Progenitor cell of endocrine pancreas (in vitro differentiated cells): ENCODE measurements around the gene EIF2B1. TPM values are rescaled to one million over a fixed set of nuclear protein-coding genes. Genes with fewer than 3 reads are reported as not detected.
A peak's percentile ranks its signal among the peaks of the same experiment; 100 is the strongest.
"Not testable (repeated sequence)": the region's sequence is repeated elsewhere in the genome, so short reads cannot be mapped to it uniquely, and the experiment has no call there.

Experiments used
- DNase-seq: peaks from one replicate; pipeline ENCODE4 v3.0.0; 2021; ENCODE audit warnings: low spot score; ENCODE audit not compliant: unreplicated experiment
- H3K27ac Mint-ChIP-seq: 2 replicates; pipeline ENCODE4 v1.8.0; 2021; ENCODE audit warnings: mild to moderate bottlenecking, moderate library complexity, mixed read lengths
- H3K27me3 Mint-ChIP-seq: 2 replicates; pipeline ENCODE4 v1.8.0; 2021; ENCODE audit warnings: mixed read lengths
- H3K36me3 Mint-ChIP-seq: 2 replicates; pipeline ENCODE4 v1.8.0; 2022; ENCODE audit warnings: mixed read lengths; ENCODE audit not compliant: insufficient read depth
- H3K4me1 Mint-ChIP-seq: 2 replicates; pipeline ENCODE4 v1.8.0; 2021; ENCODE audit warnings: low read depth, mixed read lengths
- H3K4me3 Mint-ChIP-seq: 2 replicates; pipeline ENCODE4 v1.8.0; 2021; ENCODE audit warnings: low read depth, mild to moderate bottlenecking, moderate library complexity, mixed read lengths
- H3K9me3 Mint-ChIP-seq: 2 replicates; pipeline ENCODE4 v1.8.0; 2021; ENCODE audit warnings: low read depth, mixed read lengths
- total RNA-seq: library from RNA; stranded (reverse); gene quantifications from 2 replicates; pipeline ENCODE4 v1.2.1, GENCODE V29; 2021
- TF ChIP-seq, protein P1 (sequence below): fragments of 200-600 bp; sonication (generic); IDR thresholded peaks from one replicate; pipeline ENCODE4 v1.5.0; 2021; ENCODE audit warnings: antibody characterized with exemption, mild to moderate bottlenecking; ENCODE audit not compliant: unreplicated experiment

The EIF2B1 gene
- total RNA-seq, 1 donor from 2014 or later: 46.8 TPM

DNA sequence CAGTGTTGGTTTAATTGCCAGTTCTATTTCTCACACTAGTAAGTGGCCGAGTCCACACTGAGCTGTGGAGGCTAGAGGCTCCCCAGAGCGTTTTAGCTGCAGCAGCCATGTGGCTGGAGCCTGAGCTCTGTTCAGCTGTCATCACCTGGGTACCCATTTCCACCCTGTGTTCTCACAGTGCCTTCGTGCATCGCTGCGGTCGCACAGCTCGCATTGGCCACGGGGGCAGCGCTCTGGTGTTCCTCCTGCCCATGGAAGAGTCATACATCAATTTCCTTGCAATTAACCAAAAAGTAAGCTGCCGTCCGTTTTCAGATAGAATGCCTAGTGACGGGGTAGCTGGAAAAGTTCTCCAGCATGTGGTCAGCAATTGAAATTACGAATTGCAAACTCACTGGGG is 15.9 kb downstream of the EIF2B1 start:
- no peaks in the 10 kb centered on the region for H3K9me3 Mint-ChIP-seq
- TF ChIP-seq, protein P1, sequence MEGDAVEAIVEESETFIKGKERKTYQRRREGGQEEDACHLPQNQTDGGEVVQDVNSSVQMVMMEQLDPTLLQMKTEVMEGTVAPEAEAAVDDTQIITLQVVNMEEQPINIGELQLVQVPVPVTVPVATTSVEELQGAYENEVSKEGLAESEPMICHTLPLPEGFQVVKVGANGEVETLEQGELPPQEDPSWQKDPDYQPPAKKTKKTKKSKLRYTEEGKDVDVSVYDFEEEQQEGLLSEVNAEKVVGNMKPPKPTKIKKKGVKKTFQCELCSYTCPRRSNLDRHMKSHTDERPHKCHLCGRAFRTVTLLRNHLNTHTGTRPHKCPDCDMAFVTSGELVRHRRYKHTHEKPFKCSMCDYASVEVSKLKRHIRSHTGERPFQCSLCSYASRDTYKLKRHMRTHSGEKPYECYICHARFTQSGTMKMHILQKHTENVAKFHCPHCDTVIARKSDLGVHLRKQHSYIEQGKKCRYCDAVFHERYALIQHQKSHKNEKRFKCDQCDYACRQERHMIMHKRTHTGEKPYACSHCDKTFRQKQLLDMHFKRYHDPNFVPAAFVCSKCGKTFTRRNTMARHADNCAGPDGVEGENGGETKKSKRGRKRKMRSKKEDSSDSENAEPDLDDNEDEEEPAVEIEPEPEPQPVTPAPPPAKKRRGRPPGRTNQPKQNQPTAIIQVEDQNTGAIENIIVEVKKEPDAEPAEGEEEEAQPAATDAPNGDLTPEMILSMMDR: no peak
- H3K27me3 Mint-ChIP-seq: no peaks in the 10 kb centered on the region
- no peak overlapping the region for H3K27ac Mint-ChIP-seq
- H3K4me3 Mint-ChIP-seq: no peak overlapping the region
- H3K4me1 Mint-ChIP-seq: no peaks in the 10 kb centered on the region
- no peak for DNase-seq
- peaks cover 32% of the 10 kb centered on the region for H3K36me3 Mint-ChIP-seq

DNA sequence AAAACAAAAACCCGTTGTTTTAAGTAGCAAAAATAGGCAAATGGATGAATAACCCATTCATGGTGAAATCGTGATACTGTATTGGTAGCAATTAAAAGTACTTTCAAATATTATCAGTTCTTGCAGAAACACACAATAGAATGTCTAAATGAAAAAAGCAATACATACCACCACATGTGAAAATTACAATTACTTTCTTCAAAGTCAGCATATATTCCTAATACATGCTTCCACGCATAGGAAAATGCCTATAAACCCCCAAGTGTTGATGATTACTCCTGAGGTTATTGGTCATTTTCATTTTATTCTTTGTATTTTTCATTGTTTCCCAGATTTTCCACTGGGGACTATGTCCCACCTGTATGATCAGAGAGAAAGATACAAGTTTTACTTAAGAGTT is 16.3 kb downstream of the EIF2B1 start:
- no peak overlapping the region for H3K4me3 Mint-ChIP-seq
- no peak for DNase-seq
- no peaks in the 10 kb centered on the region for H3K9me3 Mint-ChIP-seq
- H3K27me3 Mint-ChIP-seq: no peaks in the 10 kb centered on the region
- TF ChIP-seq, protein P1: no peak
- H3K36me3 Mint-ChIP-seq: peaks cover 36% of the 10 kb centered on the region
- H3K4me1 Mint-ChIP-seq: no peaks in the 10 kb centered on the region
- no peak overlapping the region for H3K27ac Mint-ChIP-seq

DNA sequence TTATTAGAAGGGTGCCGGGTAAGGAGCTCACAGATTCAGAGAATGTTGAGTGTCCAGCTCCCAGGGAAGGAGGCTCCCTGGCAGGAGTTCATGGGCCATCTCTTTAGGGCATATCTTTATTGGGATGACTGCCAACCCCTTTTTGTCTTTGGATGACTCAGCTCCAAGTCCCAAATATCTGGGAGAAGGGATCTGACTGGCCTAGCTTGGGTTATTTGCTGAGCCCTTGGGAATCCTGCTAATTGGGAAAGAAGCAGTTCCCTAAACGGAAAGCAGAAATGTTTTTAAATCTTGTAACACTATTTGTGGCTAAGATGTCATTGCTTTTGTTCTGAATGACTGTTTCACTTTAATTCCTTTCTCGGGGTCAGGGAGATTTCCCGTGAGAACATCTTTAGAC is 19.0 kb downstream of the EIF2B1 start:
- TF ChIP-seq, protein P1: no peak
- Mint-ChIP-seq H3K4me1 (no peaks in the 10 kb centered on the region), H3K27ac (no peak overlapping the region), H3K27me3 (no peaks in the 10 kb centered on the region), H3K9me3 (no peaks in the 10 kb centered on the region), H3K4me3 (no peak overlapping the region), H3K36me3 (peaks cover 29% of the 10 kb centered on the region)
- no peak for DNase-seq

DNA sequence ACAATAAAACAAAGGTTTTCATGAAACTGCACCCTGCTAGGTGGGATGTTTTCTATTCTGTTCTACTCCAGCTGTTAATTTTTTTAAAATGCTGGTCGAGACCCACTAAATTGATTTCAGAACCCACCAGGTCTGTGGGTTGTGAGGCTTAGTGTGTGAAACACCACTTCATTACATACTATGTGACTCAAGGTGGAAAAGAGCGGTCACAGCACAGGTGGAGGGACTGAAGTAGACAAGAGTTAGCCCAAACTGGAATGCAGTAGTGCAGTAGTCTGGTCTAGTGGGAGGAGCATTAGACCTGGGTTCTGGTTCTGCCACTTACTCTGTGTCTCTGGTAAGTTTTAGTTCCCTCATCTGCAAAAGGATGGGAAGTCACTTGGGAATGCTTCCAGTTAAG is 19.4 kb downstream of the EIF2B1 start:
- H3K4me3 Mint-ChIP-seq: no peak overlapping the region
- H3K36me3 Mint-ChIP-seq: peaks cover 26% of the 10 kb centered on the region
- H3K27ac Mint-ChIP-seq: no peak overlapping the region
- DNase-seq: no peak
- TF ChIP-seq, protein P1: no peak
- no peaks in the 10 kb centered on the region for H3K4me1 Mint-ChIP-seq
- no peaks in the 10 kb centered on the region for H3K9me3 Mint-ChIP-seq
- no peaks in the 10 kb centered on the region for H3K27me3 Mint-ChIP-seq

DNA sequence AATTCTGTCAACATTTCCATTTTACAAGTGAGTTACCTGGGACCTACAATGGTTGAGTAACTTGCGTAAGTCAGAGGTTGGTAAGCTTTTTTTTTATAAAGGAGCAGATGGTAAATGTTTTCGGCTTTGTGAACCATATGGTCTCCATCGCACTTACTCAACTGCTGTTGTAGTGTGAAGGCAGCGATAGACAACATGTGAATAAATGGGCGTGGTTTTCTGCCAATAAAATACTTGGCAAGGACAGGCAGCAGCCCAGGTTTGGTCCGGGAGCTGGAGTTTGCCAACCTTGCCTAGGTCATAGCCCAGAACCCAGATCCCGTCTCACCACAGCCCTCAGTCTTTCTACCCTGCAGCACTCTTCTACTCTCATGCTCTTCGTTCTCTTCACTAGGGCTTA is 25.3 kb downstream of the EIF2B1 start:
- TF ChIP-seq, protein P1: no peak
- Mint-ChIP-seq H3K9me3 (no peaks in the 10 kb centered on the region), H3K27me3 (no peaks in the 10 kb centered on the region), H3K4me1 (no peaks in the 10 kb centered on the region), H3K27ac (no peak overlapping the region), H3K4me3 (no peak overlapping the region), H3K36me3 (peaks cover 21% of the 10 kb centered on the region)
- no peak for DNase-seq

DNA sequence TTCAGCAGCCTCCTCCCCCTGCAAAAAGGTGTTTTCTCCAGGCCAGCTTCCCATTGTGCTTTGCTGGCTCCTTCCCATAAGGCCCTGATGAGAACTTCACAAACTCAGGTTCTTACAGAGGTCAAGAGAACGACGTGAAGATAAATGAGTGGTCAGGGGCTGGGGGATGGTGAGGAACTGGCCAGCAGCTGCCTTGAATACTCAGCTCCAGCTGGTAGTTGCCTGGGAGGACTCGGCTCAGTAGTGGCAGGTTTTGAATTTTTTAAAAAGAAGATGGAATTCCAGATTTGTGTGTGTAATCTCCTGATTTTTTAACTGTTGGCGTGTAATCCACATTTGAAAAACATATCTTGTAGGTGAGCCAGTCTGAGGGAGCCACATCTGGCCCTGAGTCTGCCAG is 25.7 kb downstream of the EIF2B1 start:
- no peak overlapping the region for H3K27ac Mint-ChIP-seq
- H3K9me3 Mint-ChIP-seq: no peaks in the 10 kb centered on the region
- TF ChIP-seq, protein P1: no peak
- H3K27me3 Mint-ChIP-seq: no peaks in the 10 kb centered on the region
- no peak for DNase-seq
- H3K4me3 Mint-ChIP-seq: no peak overlapping the region
- peaks cover 4% of the 10 kb centered on the region for H3K4me1 Mint-ChIP-seq
- peaks cover 21% of the 10 kb centered on the region for H3K36me3 Mint-ChIP-seq

DNA sequence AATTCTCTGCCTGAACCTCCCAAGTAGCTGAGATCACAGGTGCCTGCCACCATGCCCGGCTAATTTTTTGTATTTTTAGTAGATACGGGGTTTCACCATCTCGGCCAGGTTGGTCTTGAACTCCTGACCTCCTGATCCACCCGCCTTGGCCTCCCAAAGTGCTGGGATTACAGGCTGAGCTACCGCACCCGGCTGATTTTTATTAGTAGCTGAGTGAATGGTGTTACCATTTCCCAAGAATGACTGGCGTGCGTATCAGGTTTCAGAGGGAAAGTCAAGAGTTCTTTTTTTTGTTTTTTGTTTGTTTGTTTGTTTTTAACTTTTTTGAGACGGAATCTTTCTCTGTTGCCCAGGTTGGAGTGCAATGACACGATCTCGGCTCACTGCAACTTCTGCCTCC is 30.0 kb downstream of the EIF2B1 start:
- H3K27ac Mint-ChIP-seq, H3K27me3 Mint-ChIP-seq, H3K36me3 Mint-ChIP-seq, H3K9me3 Mint-ChIP-seq, DNase-seq: not testable (repeated sequence)
- Mint-ChIP-seq H3K4me3 (peak overlapping the region; percentile 22), H3K4me1 (peaks cover 11% of the 10 kb centered on the region)
